Activated CD8-positive, alpha-beta memory T cell treated with anti-CD3 and anti-CD28 coated beads, Interleukin-2, amount 50 U/mL, for 4 hours (primary cell): ENCODE measurements around the gene MYOZ2.

Experiments
- DNase-seq: peaks from one replicate; pipeline ENCODE4 v3.0.0-alpha.2; 2020

MYOZ2 gene

DNA sequence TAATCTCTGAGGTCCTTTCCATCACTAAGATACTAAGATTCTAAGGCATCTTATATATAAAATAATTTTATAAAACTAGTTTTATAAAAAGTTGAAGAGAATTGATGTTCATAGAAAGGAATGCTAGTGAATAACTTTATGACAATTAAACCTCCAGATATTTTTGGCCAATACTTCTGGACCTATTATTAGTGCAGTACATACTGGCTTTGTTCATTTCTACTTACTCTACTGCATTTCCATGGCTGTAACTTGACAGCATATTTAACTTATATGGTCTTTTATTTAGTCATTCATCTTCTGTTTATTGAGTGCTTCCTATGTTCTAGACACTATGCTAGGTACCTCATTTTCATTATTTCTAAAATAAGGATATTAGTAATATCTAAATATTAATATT, 70.1 kb downstream of the MYOZ2 start:
- DNase-seq = no peak

DNA sequence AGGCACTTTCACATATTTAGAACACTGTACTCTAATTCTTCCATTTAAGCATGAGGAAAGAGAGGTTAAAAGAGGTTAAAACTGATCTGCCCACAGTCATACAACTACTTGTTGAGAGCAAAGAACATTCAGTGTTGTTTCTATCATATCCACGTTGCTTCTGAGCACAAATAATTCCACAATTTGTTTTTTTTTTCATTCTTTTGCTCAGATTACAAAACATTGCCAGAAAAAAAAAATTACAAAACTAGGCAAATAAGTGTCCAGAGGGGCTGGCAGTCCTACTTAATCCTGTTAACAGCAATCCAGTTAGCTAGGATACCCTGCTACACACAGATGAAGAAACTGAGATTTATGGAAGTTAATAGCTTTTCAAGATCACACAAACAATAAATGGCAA, 70.5 kb downstream of the MYOZ2 start:
- DNase-seq = no peak

DNA sequence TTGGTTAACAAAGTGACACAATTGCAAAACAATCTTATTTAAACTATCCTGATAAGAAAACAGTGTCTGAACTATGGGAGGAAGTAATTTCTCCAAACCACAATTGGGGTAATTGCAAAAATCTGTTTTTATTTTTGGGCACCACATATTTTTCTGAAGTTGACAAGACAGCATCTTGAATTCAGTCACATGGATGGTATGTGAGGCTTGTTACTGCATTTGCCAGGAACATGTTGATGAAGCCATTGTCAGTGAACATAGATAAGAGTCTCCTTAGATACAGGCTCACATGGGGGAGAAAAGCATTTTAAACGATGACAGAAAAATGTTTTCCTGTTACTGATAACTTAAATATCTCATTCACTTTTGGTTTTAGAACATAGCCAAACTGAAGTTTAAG, 71.4 kb downstream of the MYOZ2 start:
- DNase-seq = no peak

DNA sequence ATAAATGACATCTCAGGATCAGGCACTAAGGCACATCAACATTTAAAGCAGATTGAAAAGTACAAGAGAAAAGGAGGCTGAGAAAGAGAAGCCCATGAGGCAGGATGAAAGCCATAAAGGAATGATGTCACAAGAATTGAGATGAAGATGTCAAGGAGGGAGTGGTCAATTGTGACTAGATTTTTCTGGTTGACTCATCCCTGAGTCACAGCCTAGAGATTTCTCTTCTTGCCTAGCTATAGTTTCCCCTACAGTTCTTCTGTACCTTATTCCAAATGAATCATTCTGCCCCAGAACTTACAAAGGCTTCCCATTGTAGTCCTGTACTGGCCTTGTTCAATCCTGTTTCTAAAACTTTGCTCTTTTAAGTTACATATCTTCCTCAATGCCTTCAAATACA, 73.4 kb downstream of the MYOZ2 start:
- peak; percentile 23 for DNase-seq

GRCh38 chr4:119209586-119209985, 74.0 kb downstream of the MYOZ2 start:
- DNase-seq = no peak

DNA sequence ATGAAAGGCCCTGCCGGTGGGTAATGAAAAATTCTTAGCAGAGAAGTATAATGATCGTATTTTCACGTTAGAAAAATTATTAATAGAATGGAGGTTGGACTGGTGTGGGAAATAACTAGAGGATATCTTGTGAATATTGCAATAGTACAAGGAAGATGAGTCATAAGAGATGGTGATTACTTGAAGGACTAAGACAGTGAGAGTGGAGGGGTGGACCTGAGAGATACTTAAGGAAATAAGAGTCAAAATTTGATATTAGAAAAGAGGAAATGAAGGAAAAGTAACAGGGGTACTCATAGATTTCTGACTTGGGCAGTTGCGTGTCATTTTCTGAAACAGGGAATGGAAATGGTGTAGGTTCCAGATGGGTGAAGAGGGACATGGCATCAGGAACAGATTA, 75.1 kb downstream of the MYOZ2 start:
- DNase-seq = no peak

DNA sequence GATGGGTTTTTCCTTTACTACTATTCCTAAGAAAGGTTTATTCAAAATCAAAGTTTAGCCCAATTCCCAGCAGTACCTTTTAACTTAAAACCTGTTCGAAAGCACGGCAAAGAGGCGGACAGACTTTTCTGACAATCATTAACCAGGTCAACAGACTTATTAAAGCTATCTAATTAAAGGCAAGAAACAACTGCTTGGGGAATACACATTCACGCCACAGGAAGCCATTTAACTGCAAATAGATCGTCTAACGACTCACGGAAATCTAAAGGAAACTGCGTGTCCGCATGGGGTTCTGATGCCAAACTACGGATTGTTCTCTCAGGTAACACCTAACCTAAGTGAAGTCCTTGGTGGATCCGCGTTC, 76.2 kb downstream of the MYOZ2 start:
- DNase-seq = no peak

GRCh38 chr4:119212234-119212963, 76.8 kb downstream of the MYOZ2 start, which contains the start of gene USP53:
USP53 (plus strand) TSS chr4:119212713; CDS start chr4:119239760, 27,047 bp downstream.
- peak; percentile 98 for DNase-seq

DNA sequence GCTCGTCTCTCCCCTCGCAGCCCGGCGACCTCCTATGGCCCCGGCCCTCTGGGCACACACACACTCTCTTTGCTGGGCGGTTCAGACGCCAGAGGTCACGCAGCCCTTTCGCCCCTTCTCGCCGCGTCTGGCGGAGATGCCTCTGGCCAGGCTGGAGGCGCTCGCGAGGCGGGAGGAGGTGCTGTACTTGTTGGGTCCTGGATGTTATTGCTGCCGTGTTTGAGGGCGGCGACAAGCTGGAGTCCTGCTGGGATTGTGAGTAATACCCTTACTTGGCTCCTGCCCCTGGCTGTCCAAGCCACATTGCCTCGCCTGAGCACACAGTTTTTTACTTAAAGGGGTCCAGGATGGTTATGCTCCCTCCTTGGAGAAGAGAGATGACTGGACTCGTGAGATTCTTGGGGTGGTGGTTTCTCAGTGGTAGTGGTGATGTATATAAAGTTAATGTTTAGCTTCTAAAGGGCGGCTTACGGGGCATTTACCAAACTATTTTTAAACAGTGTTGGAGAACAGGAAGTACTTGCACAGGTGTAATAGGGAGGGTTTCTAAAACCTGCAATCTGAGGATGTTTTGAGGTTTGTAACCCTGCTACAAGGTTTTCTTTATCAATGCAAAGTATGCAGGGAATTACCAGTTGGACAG, 77.5 kb downstream of the MYOZ2 start:
- DNase-seq = peak; percentile 57

GRCh38 chr4:119218093-119218492, 82.5 kb downstream of the MYOZ2 start:
- DNase-seq = no peak

DNA sequence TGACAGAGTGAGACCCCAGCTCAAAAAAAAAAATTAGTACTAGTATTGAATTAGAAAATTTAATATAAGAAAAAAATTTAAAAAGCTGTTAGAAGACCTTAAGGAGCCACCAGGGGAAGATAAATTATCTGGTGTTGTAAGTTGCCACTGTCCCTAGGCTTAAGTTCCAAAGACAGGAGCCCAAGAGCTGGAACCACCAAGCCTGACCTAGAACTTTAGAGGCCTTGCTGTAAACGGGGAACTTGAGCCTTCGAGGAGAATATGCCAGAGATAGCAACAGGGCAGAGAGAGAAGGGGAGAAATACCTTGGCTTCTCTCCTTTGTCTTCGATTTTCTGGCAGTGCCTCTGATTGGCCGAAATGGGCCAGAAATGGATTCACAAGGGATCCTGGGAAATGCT, 85.8 kb downstream of the MYOZ2 start:
- no peak for DNase-seq

DNA sequence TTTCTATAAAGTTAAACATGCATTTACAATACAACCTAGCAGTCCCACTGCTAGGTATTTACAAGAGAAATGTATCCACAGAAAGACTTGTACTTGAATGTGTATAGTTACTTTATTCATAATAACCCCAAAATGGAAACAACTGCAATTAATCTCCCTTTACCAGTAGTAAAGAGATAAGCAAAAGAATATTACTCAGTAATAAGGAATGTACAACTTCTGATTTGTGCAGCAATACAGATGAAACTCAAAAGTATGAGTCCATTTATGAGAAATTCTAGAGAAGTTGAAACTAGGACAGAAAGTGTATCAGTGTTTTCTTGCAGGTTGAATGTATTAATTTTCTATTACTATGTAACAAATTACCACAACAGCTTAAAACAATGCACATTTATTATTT, 92.1 kb downstream of the MYOZ2 start:
- no peak for DNase-seq

DNA sequence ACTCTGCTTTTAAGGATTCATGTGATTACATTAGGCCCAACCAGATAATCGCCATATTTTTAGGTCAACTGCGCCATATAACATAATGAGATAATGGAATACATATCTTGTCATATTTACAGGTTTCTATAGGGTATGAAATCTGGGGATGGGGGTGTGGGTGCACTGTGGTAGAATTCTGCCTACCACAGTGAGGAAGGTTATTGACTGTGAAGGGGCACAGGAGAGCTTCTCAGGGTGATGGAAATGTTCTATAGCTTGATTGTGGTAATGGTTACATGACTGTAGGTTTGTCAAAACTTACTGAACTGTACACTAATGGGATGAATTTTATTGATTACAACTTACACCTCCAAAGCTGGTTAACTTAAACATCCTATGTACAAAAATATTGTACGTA, 92.8 kb downstream of the MYOZ2 start:
- no peak for DNase-seq

DNA sequence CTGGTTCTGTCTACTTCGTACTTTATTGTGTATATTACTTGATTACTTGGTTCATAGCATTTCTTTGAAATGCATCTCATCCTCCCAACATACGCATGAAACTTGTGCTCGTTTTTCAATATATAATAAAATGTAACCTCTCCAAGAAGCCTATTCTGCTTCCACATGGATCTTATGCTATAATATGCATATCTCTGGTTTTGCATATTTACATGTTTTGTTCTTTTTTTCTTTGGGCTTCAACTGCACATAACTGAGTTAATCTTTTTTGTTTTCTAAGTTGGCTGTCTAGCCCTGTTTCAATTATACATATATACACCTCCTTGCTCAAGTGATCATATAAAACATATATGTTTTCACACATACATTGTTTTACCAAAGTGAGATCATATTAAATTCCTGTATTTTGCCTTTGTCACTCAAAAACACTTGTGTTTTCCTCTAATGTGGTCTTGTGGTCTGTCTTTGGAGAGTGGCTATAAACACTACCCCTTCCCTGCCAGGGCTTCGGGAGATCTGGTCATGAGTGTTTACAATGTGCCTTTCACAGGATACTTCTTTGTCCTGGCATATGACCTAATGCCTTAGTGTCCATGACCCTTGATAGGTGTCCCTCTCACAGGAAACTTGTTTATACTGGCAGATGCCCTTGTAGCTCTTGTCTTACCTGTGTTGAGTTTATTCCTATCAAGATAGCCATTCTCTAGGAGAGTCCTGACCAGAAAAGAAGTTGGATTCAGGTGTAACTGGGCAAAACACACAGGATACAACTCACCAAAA, 94.5 kb downstream of the MYOZ2 start:
- DNase-seq = no peak

DNA sequence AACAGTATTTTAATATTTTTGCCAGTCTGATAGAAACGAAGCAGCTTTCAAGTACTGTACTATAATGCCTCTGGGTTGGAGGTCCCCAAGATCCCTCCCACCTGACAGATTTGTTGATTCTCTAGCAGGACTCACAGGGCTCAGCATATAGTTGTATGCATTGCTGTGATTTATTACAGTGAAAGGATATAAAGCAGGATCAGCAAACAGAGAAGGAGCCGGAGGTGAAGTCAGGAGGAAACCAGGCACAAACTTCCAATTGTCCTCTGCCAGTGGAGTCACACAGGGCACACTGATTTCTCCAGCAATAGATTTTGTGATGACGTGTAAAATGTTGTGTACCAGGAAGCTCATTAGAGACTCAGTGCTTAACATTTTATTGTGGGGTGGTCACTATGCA, 95.9 kb downstream of the MYOZ2 start:
- DNase-seq = no peak

- no peak for DNase-seq
Measured at GRCh38 chr4:119232286-119232685, 96.7 kb downstream of the MYOZ2 start.

DNA sequence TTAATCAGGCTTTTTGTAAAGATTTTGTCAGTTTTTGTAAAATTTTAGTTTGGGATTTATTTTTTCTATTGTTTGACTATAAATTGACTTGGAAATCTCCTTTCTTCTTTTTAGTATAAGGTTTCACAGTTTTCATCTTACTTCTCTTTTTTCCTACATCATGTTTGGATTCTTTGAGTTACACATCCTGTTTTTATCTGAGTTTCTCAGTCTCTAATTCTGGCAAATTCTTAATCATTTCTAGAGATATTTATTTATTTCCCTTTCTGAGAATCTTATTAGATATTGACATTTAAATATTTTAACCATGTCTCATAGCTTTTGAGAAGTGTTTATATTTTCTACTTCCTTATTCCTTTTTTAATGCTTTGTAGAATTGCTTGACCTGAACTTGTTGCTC, 97.6 kb downstream of the MYOZ2 start:
- DNase-seq = no peak

DNA sequence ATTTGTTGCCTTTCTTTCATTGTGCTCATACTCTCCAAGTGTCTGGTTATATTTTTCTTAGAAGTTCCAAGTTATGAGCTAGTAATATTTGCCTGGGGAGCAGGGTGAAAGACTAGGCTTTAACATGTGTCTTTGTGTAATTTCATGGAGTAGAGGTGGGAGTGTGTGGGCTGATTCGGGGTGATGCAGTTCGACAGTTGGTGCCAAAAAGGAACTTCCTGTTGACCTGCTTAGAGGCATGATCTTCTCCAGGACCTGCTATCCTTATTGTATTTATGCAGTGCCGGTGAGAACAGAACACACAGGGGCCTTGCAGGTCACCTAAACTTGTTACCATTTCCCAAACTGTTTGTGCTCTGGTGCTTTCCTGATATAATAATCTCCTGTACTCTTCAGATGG, 98.1 kb downstream of the MYOZ2 start:
- no peak for DNase-seq

DNA sequence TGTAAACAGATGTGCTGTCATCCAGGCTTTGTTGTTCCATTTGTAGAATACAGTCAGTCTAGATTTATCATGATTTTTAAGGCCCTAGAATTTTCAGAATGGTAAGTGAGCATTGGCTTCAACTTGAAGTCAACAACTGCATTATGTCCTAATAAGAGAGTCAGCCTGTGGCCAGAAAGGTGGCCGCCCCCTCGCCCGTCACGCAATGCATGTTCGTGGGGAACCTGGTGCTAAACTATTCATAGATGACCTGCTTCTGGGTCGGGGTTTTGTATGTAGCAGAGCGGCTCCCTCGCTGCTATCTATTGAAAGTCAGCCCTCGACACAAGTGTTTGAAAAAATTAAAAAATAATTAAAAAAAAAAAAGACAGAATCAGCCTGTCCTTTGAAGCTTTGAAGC, 101.6 kb downstream of the MYOZ2 start:
- DNase-seq = no peak
